ENCODE results near the gene TMEM269.

TMEM269 gene

GRCh38 chr1:42784946-42785693, at the start of gene TMEM269:
TMEM269 (plus strand) TSS chr1:42784991; CDS start chr1:42789894, 4,903 bp downstream.
- DNase-seq (ENCODE audit: low read depth) = peak; percentile 36

- DNase-seq (ENCODE audit: low read depth) = no peak
These were observed 49.7 kb upstream of the TMEM269 start for GRCh38 chr1:42735056-42735455.

GRCh38 chr1:42735477-42736105, 49.2 kb upstream of the TMEM269 start:
- no peak for DNase-seq (ENCODE audit: low read depth)

GRCh38 chr1:42736152-42736551, 48.6 kb upstream of the TMEM269 start:
- DNase-seq (ENCODE audit: low read depth) = peak; percentile 38

GRCh38 chr1:42736571-42737200, 48.1 kb upstream of the TMEM269 start:
- DNase-seq (ENCODE audit: low read depth) = no peak

- DNase-seq (ENCODE audit: low read depth) = no peak
These were observed 47.5 kb upstream of the TMEM269 start for GRCh38 chr1:42737257-42737656.

- no peak for DNase-seq (ENCODE audit: low read depth)
These were observed 46.7 kb upstream of the TMEM269 start for GRCh38 chr1:42737986-42738677.

GRCh38 chr1:42738678-42739226, 46.0 kb upstream of the TMEM269 start:
- no peak for DNase-seq (ENCODE audit: low read depth)

GRCh38 chr1:42739753-42740700, 44.8 kb upstream of the TMEM269 start, which contains the start of gene CLDN19:
CLDN19 (minus strand) TSS chr1:42740236; CDS start chr1:42740063, 173 bp downstream.
- no peak for DNase-seq (ENCODE audit: low read depth)

GRCh38 chr1:42740851-42741580, 43.8 kb upstream of the TMEM269 start:
- no peak for DNase-seq (ENCODE audit: low read depth)

GRCh38 chr1:42741706-42742105, 43.1 kb upstream of the TMEM269 start:
- DNase-seq (ENCODE audit: low read depth) = no peak

GRCh38 chr1:42742141-42742540, 42.6 kb upstream of the TMEM269 start:
- no peak for DNase-seq (ENCODE audit: low read depth)

- DNase-seq (ENCODE audit: low read depth) = no peak
These were observed 42.0 kb upstream of the TMEM269 start for GRCh38 chr1:42742617-42743316.

GRCh38 chr1:42743317-42744147, 41.3 kb upstream of the TMEM269 start:
- peak; percentile 75 for DNase-seq (ENCODE audit: low read depth)

- DNase-seq (ENCODE audit: low read depth) = no peak
These were observed 40.7 kb upstream of the TMEM269 start for GRCh38 chr1:42744148-42744413.

- DNase-seq (ENCODE audit: low read depth) = no peak
These were observed 38.9 kb upstream of the TMEM269 start for GRCh38 chr1:42745851-42746250.

GRCh38 chr1:42746436-42747105, 38.2 kb upstream of the TMEM269 start:
- DNase-seq (ENCODE audit: low read depth) = no peak

GRCh38 chr1:42747125-42747524, 37.7 kb upstream of the TMEM269 start:
- peak; percentile 28 for DNase-seq (ENCODE audit: low read depth)
